ENCODE data around the gene NFATC1.

Gene NFATC1

DNA sequence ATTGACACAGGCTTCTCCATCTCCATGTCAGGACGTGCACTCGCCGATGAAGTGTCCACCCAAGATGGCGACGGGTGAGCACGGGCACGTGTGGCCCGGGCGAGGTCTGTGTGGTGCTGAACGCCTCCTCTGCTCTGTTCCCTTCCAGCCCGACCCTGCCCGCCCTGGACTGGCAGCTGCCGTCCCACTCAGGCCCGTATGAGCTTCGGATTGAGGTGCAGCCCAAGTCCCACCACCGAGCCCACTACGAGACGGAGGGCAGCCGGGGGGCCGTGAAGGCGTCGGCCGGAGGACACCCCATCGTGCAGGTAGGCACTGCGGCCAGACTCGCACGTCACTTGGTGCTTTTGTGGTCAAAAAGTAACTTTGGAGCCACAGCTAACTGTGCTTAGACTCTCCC is 37.7 kb downstream of the NFATC1 start:
- Histone ChIP-seq H3K27me3 (replicated peaks in 2 of 5; ENCODE audit: control insufficient read depth in 4 of 5, insufficient read depth in 5 of 5, low read length in 4 of 5) (no peaks in the 10 kb centered on the region), H3K9me3 (ENCODE audit: control extremely low read depth in 1 of 5, control insufficient read depth in 4 of 5, insufficient read depth in 2 of 5, low read depth in 1 of 5, low read length in 4 of 5) (no peaks in the 10 kb centered on the region), H3K4me1 (ENCODE audit: control extremely low read depth in 1 of 4, control insufficient read depth in 4 of 4, insufficient read depth in 4 of 4, low read length in 3 of 4) (peaks cover 0 to 16% (median 8%) of the 10 kb centered on the region in 4 experiments), H3K36me3 (ENCODE audit: control insufficient read depth in 4 of 4, insufficient read depth in 4 of 4, low read length in 3 of 4) (peaks cover 2 to 40% (median 22%) of the 10 kb centered on the region in 4 experiments), H3K4me3 (ENCODE audit: control insufficient read depth in 1 of 7, extremely low read depth in 1 of 7, insufficient read depth in 4 of 7, low read depth in 2 of 7, low read length in 6 of 7) (no peak overlapping the region), H3K27ac (ENCODE audit: insufficient read depth in 1 of 2, low read depth in 1 of 2, low read length in 2 of 2, poor library complexity in 1 of 2, severe bottlenecking in 2 of 2) (no peak overlapping the region)
- no peak for DNase-seq
- ChIA-PET POLR2A (interaction anchor here (1.0 kb wide), 1 partner anchor 9 kb away, joined by 3 read pairs; no protein-coding TSS in a partner anchor), CTCF (no interaction called here)
- 96% methylated on average over 27 of the region's 27 CpGs for WGBS (ENCODE audit: insufficient coverage)

DNA sequence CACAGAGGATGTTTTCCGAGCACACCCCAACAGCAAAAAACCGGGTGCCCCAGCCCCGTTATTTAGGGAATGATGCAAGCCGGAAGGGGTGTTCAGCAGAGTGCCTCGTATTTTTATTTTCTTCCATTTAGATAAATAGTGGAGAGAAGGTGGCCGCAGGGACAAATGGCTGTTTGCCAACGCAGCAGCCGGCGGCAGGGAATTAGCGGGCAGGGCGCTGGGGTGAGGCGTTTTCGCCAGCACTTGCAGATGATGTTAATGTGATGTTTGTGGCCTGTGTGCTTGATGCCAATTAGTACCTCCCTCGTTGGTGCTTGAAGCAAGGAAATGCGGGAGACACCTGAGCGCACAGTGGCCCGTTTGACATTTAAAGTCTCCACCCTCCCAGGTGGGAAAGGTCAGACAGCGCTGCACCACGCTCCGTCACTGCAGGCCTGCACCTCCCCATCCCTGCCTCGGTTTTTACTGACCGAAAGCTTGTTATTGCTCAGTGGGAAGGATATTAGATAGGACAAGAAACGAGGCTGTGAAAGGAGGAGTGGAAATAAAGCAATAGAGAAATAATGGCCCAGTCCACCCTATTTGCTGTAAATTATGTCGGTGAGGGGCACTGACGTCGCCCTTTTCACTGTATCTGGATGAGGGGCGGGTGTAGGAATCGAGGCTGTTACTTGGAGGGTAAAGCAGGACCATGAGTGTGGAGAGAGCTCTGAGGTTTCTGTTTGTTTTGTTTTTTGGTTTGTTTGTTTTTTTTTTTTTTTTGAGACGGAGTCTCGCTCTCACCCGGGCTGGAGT is 39.1 kb downstream of the NFATC1 start:
- POLR2A ChIA-PET: no interaction called here
- CTCF ChIA-PET: interaction anchor here (1.2 to 1.8 kb wide), 2 partner anchors 37 to 95 kb away, joined by 3 to 5 read pairs; no protein-coding TSS in a partner anchor
- Histone ChIP-seq H3K27me3 (replicated peaks in 2 of 5; ENCODE audit: control insufficient read depth in 4 of 5, insufficient read depth in 5 of 5, low read length in 4 of 5) (no peaks in the 10 kb centered on the region), H3K27ac (ENCODE audit: insufficient read depth in 1 of 2, low read depth in 1 of 2, low read length in 2 of 2, poor library complexity in 1 of 2, severe bottlenecking in 2 of 2) (no peak overlapping the region), H3K4me1 (ENCODE audit: control extremely low read depth in 1 of 4, control insufficient read depth in 4 of 4, insufficient read depth in 4 of 4, low read length in 3 of 4) (peaks cover 0 to 19% (median 10%) of the 10 kb centered on the region in 4 experiments), H3K36me3 (ENCODE audit: control insufficient read depth in 4 of 4, insufficient read depth in 4 of 4, low read length in 3 of 4) (peaks cover 2 to 40% (median 27%) of the 10 kb centered on the region in 4 experiments), H3K4me3 (ENCODE audit: control insufficient read depth in 1 of 7, extremely low read depth in 1 of 7, insufficient read depth in 4 of 7, low read depth in 2 of 7, low read length in 6 of 7) (no peak overlapping the region), H3K9me3 (ENCODE audit: control extremely low read depth in 1 of 5, control insufficient read depth in 4 of 5, insufficient read depth in 2 of 5, low read depth in 1 of 5, low read length in 4 of 5) (no peaks in the 10 kb centered on the region)
- WGBS (ENCODE audit: insufficient coverage): 98% methylated on average over 28 of the region's 31 CpGs
- DNase-seq: no peak

DNA sequence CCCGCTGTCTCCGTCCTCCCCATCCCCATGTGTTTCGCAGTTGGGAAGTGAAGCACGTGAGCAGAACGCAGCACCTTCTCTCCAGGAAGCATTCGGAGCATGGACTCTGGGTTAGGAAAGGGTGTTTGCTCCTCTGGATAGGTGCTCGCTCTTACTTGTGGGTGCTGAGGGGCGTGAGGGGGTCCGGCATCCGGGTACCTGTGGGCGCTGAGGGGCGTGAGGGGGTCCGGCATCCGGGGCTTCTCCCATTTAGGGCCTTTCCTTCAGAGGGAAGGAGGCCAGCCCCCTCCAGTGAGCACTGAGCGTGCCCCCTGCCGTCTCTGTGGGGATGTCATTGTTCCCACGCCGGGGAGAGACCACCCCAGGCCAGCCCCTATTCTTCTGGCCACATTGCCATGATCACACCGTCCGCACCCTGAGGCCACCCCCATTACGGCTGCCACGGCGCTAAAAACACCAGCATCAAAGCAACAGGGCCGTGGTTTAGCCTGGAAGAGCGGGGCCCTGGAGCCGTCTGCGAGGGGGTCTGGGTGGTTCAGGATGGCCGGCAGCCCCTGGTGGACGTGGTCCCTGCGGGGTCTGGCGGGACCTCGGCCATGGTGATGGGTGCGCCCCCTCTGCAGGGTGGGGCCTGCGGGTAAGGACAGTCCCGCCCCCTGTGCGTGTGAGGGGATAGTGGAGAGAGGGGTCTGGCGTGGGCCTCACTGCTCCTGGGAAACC is 41.0 kb downstream of the NFATC1 start:
- H3K27ac ChIP-seq (ENCODE audit: insufficient read depth in 1 of 2, low read depth in 1 of 2, low read length in 2 of 2, poor library complexity in 1 of 2, severe bottlenecking in 2 of 2): no peak overlapping the region
- no peak overlapping the region for H3K4me3 ChIP-seq (ENCODE audit: control insufficient read depth in 1 of 7, extremely low read depth in 1 of 7, insufficient read depth in 4 of 7, low read depth in 2 of 7, low read length in 6 of 7)
- H3K36me3 ChIP-seq (ENCODE audit: control insufficient read depth in 4 of 4, insufficient read depth in 4 of 4, low read length in 3 of 4): peaks cover 2 to 54% (median 32%) of the 10 kb centered on the region in 4 experiments
- 96% methylated on average over 36 of the region's 37 CpGs for WGBS (ENCODE audit: insufficient coverage)
- CTCF ChIA-PET: interaction anchor here (0.5 to 1.8 kb wide), 2 partner anchors 14 to 39 kb away, joined by 3 to 5 read pairs; no protein-coding TSS in a partner anchor
- H3K4me1 ChIP-seq (ENCODE audit: control extremely low read depth in 1 of 4, control insufficient read depth in 4 of 4, insufficient read depth in 4 of 4, low read length in 3 of 4): peaks cover 0 to 10% (median 6%) of the 10 kb centered on the region in 4 experiments
- POLR2A ChIA-PET: no interaction called here
- no peak for DNase-seq
- H3K27me3 ChIP-seq (replicated peaks in 2 of 5; ENCODE audit: control insufficient read depth in 4 of 5, insufficient read depth in 5 of 5, low read length in 4 of 5): no peaks in the 10 kb centered on the region
- H3K9me3 ChIP-seq (ENCODE audit: control extremely low read depth in 1 of 5, control insufficient read depth in 4 of 5, insufficient read depth in 2 of 5, low read depth in 1 of 5, low read length in 4 of 5): no peaks in the 10 kb centered on the region

DNA sequence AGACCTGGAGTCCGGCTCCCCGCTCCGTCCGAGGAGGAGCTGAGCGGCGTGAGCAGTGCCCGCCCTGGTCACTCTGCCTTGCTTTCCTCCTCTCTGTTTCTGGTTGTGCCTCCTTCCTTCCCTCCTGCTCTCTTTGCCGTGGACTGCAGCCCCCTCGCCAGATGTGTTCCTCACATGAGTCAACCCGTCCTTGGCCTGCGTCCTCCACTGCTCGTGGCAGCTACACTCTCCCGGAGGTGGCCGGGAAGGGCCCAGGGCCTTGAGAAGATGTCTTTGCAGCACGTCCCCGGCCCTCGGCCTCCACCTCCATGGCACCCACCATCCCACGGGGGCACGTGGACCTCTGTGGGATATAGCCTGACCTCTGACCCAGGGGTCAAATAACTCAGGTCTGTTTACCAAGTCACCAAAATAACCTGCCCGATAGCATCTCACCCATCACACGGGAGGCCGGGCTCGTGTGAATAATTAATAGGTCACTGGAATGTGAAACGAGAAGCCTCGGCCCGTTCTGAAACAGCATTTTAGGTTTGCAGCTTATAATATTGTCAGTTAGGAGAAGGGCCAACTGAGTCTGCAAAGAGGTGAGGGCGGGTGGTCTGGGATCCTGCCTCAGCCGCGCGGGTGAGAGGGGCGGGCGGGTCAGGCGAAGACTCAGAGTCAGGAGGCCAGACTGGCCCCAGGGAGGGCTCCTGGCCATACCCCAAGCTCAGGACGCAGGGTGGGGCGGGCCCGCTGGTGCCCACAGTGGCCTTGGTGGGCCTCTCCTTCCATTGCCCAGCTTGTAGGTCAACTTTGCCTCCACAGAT is 42.6 kb downstream of the NFATC1 start:
- Histone ChIP-seq H3K4me1 (ENCODE audit: control extremely low read depth in 1 of 4, control insufficient read depth in 4 of 4, insufficient read depth in 4 of 4, low read length in 3 of 4) (peaks cover 0 to 10% (median 6%) of the 10 kb centered on the region in 4 experiments), H3K9me3 (ENCODE audit: control extremely low read depth in 1 of 5, control insufficient read depth in 4 of 5, insufficient read depth in 2 of 5, low read depth in 1 of 5, low read length in 4 of 5) (no peaks in the 10 kb centered on the region), H3K4me3 (ENCODE audit: control insufficient read depth in 1 of 7, extremely low read depth in 1 of 7, insufficient read depth in 4 of 7, low read depth in 2 of 7, low read length in 6 of 7) (no peak overlapping the region), H3K36me3 (ENCODE audit: control insufficient read depth in 4 of 4, insufficient read depth in 4 of 4, low read length in 3 of 4) (peaks cover 2 to 56% (median 32%) of the 10 kb centered on the region in 4 experiments), H3K27me3 (replicated peaks in 2 of 5; ENCODE audit: control insufficient read depth in 4 of 5, insufficient read depth in 5 of 5, low read length in 4 of 5) (no peaks in the 10 kb centered on the region), H3K27ac (ENCODE audit: insufficient read depth in 1 of 2, low read depth in 1 of 2, low read length in 2 of 2, poor library complexity in 1 of 2, severe bottlenecking in 2 of 2) (no peak overlapping the region)
- WGBS (ENCODE audit: insufficient coverage): 96% methylated on average over 36 of the region's 36 CpGs
- ChIA-PET CTCF (interaction anchor here (0.7 to 2.8 kb wide), 3 partner anchors 11 to 90 kb away, joined by 4 to 9 read pairs (median 4); no protein-coding TSS in a partner anchor), POLR2A (no interaction called here)
- no peak for DNase-seq

DNA sequence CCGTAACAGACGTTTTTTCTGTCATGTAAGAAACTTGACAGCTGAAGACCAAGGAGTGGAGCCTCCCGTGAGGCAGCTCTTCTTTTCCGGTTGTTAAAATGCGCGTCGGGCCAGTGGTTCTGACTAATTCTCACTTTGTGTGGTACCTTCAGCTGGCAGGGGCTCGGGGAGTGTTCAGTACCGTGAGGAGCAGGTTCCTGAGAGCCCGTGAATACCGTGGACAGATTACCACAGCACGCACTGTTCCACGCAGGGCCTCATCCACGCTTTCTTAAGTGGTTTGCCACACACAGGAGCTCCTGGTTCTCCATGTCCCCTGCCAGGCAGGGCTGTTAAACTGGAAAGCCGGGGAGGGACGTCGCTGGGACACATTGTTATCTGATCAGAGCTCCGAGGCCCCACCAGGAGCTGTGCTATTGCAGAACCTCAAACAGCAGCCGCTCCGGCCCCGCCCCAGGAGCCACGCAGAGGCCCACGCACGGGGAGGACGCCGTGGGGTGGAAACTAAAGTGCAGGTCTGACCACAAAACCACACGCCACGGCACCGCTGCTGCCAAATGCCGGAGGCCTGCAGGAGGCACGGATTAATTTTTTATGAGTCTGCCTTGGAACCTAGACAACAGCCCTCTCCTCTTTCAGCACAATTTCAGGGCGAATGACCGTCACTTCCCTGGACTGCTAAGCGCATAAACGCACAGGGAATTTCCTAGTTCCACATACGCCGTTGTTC is 43.3 kb downstream of the NFATC1 start:
- H3K9me3 ChIP-seq (ENCODE audit: control extremely low read depth in 1 of 5, control insufficient read depth in 4 of 5, insufficient read depth in 2 of 5, low read depth in 1 of 5, low read length in 4 of 5): no peaks in the 10 kb centered on the region
- WGBS (ENCODE audit: insufficient coverage): 54% methylated on average over 34 of the region's 37 CpGs
- ChIA-PET CTCF (interaction anchor here (0.7 to 2.8 kb wide), 4 partner anchors 8 to 89 kb away, joined by 3 to 9 read pairs (median 4); no protein-coding TSS in a partner anchor), POLR2A (interaction anchor here (0.6 kb wide), 1 partner anchor 44 kb away, joined by 4 read pairs; the partner anchor contains the start of gene NFATC1)
- H3K27me3 ChIP-seq (replicated peaks in 2 of 5; ENCODE audit: control insufficient read depth in 4 of 5, insufficient read depth in 5 of 5, low read length in 4 of 5): no peaks in the 10 kb centered on the region
- H3K27ac ChIP-seq (ENCODE audit: insufficient read depth in 1 of 2, low read depth in 1 of 2, low read length in 2 of 2, poor library complexity in 1 of 2, severe bottlenecking in 2 of 2): no peak overlapping the region
- DNase-seq: peak; percentile 20 to 68 (median 61)
- no peak overlapping the region for H3K4me3 ChIP-seq (ENCODE audit: control insufficient read depth in 1 of 7, extremely low read depth in 1 of 7, insufficient read depth in 4 of 7, low read depth in 2 of 7, low read length in 6 of 7)
- peaks cover 0 to 10% (median 6%) of the 10 kb centered on the region in 4 experiments for H3K4me1 ChIP-seq (ENCODE audit: control extremely low read depth in 1 of 4, control insufficient read depth in 4 of 4, insufficient read depth in 4 of 4, low read length in 3 of 4)
- H3K36me3 ChIP-seq (ENCODE audit: control insufficient read depth in 4 of 4, insufficient read depth in 4 of 4, low read length in 3 of 4): peaks cover 2 to 52% (median 28%) of the 10 kb centered on the region in 4 experiments

DNA sequence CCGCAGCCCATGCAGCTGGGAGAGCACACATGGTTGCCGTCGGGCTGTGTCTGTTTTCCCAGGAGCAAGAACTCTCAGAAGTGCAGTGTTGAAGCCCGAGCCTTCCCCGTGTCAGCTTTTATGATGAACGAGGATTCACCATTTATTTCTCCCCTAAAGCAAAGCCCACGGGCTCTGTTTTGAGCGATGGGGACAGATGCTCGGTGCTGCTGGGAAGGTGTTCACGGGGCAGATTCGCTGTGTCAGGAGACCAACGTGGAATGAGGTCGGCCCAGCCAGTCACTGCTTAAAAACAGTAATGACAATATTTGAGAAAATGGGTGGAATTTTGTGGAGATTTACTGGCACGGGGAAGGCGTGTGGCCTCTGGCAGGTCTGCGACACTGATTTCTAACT is 43.9 kb downstream of the NFATC1 start:
- Histone ChIP-seq H3K4me1 (ENCODE audit: control extremely low read depth in 1 of 4, control insufficient read depth in 4 of 4, insufficient read depth in 4 of 4, low read length in 3 of 4) (peaks cover 0 to 10% (median 6%) of the 10 kb centered on the region in 4 experiments), H3K9me3 (ENCODE audit: control extremely low read depth in 1 of 5, control insufficient read depth in 4 of 5, insufficient read depth in 2 of 5, low read depth in 1 of 5, low read length in 4 of 5) (no peaks in the 10 kb centered on the region), H3K27ac (ENCODE audit: insufficient read depth in 1 of 2, low read depth in 1 of 2, low read length in 2 of 2, poor library complexity in 1 of 2, severe bottlenecking in 2 of 2) (no peak overlapping the region), H3K27me3 (replicated peaks in 2 of 5; ENCODE audit: control insufficient read depth in 4 of 5, insufficient read depth in 5 of 5, low read length in 4 of 5) (no peaks in the 10 kb centered on the region), H3K36me3 (ENCODE audit: control insufficient read depth in 4 of 4, insufficient read depth in 4 of 4, low read length in 3 of 4) (peaks cover 2 to 49% (median 24%) of the 10 kb centered on the region in 4 experiments), H3K4me3 (ENCODE audit: control insufficient read depth in 1 of 7, extremely low read depth in 1 of 7, insufficient read depth in 4 of 7, low read depth in 2 of 7, low read length in 6 of 7) (no peak overlapping the region)
- CTCF ChIA-PET: interaction anchor here (1.4 to 2.8 kb wide), 3 partner anchors 9 to 88 kb away, joined by 3 to 9 read pairs (median 4); no protein-coding TSS in a partner anchor
- no peak for DNase-seq
- POLR2A ChIA-PET: interaction anchor here (0.6 kb wide), 1 partner anchor 44 kb away, joined by 4 read pairs; the partner anchor contains the start of gene NFATC1
- WGBS (ENCODE audit: insufficient coverage): 95% methylated on average over 9 of the region's 16 CpGs
